K562 (cell line): ENCODE measurements around the gene TXN2. TPM values are rescaled to one million over a fixed set of nuclear protein-coding genes. Genes with fewer than 3 reads are reported as not detected.

Source experiments
- ESRRA ChIP-seq: fragments of 450-650 bp; IDR thresholded peaks from 2 replicates; pipeline ENCODE4 v1.6.1; 2014; ENCODE audit warnings: low read depth, mild to moderate bottlenecking, moderate library complexity, borderline replicate concordance
- FOXA3 ChIP-seq, 2 experiments: fragments of 450-650 bp in 1 of 2; sonication (generic) in 1 of 2; formaldehyde crosslinking; IDR thresholded peaks in 1 of 2; conservative IDR thresholded peaks in 1 of 2; 2 replicates each; pipeline versions ENCODE4 v1.4.0 to v1.8.0; 2020 to 2022; ENCODE audit warnings: mild to moderate bottlenecking in 2 of 2, missing genetic modification reagents in 1 of 2
- MXI1 ChIP-seq: IDR thresholded peaks from 2 replicates; pipeline ENCODE4 v1.6.1; 2011; ENCODE audit warnings: low read depth, mild to moderate bottlenecking, improper control_type of control experiment, low read length
- NCOA1 ChIP-seq: fragments of 450-650 bp; IDR thresholded peaks from 2 replicates; pipeline ENCODE4 v1.6.1; 2016; ENCODE audit warnings: low read depth
- NCOA6 ChIP-seq: fragments of 450-650 bp; IDR thresholded peaks from 2 replicates; pipeline ENCODE4 v1.6.1; 2017; ENCODE audit warnings: mild to moderate bottlenecking
- POLR2B ChIP-seq: fragments of 450-650 bp; IDR thresholded peaks from 2 replicates; pipeline ENCODE4 v1.6.1; 2018; ENCODE audit warnings: low read depth; ENCODE audit not compliant: partially characterized antibody
- PRMT5 ChIP-seq: sonication (generic); formaldehyde crosslinking; IDR thresholded peaks from 2 replicates; pipeline ENCODE4 v1.5.0; 2020; ENCODE audit warnings: missing genetic modification reagents
- RB1 ChIP-seq: fragments of 450-650 bp; IDR thresholded peaks from 2 replicates; pipeline ENCODE4 v1.6.1; 2017; ENCODE audit warnings: low read depth, mild to moderate bottlenecking
- SMAD3 ChIP-seq: fragments of 450-650 bp; formaldehyde crosslinking; conservative IDR thresholded peaks from 2 replicates; pipeline ENCODE4 v1.4.0; 2020; ENCODE audit warnings: mild to moderate bottlenecking
- SOX6 ChIP-seq: fragments of 450-650 bp; IDR thresholded peaks from 2 replicates; pipeline ENCODE4 v1.6.1; 2014; ENCODE audit warnings: mild to moderate bottlenecking
- SP1 ChIP-seq: sonication (generic); formaldehyde crosslinking; IDR thresholded peaks from 2 replicates; pipeline ENCODE4 v1.8.1; 2022; ENCODE audit warnings: mild to moderate bottlenecking, missing genetic modification reagents
- ZNF644 ChIP-seq: fragments of 200-800 bp; sonication (Bioruptor generic); IDR thresholded peaks from 2 replicates; pipeline ENCODE4 v1.6.1; 2016; ENCODE audit warnings: low read depth, missing genetic modification characterization, missing compliant biosample characterization
- polyA plus RNA-seq, 8 experiments: library from polyadenylated mRNA; depleted of rRNA in 4 of 8; stranded (reverse) in 5 of 8; unstranded in 3 of 8; fragments of >200 nt; fragmentation: Nextera tagmentation in 2 of 8; fragmentation: Illumina TruSeq in 1 of 8; extraction: Ambion mirVana in 2 of 8; extraction: Trizol in 1 of 8; gene quantifications; 2 replicates each; pipeline versions ENCODE4 v1.2.1 to v1.2.3, GENCODE V29; 2011 to 2014; ENCODE audit warnings: inconsistent platforms in 1 of 8, missing spikeins in 1 of 8
- total RNA-seq, 7 experiments: library from RNA; depleted of rRNA in 6 of 7; stranded (reverse); fragments of >200 nt in 6 of 7; fragmentation: Illumina TruSeq in 2 of 7; extraction: Trizol in 2 of 7; gene quantifications; 2 replicates each; pipeline versions ENCODE4 v1.2.1 to v1.2.3, GENCODE V29; 2011 to 2021; ENCODE audit warnings: low replicate concordance in 1 of 7
- TF ChIP-seq, protein P1 (sequence below): sonication (generic); formaldehyde crosslinking; IDR thresholded peaks from 2 replicates; pipeline ENCODE4 v1.8.0; 2023; ENCODE audit warnings: mild to moderate bottlenecking, missing genetic modification reagents
- TF ChIP-seq, protein P2 (sequence below), 2 experiments: fragments of 450-650 bp; IDR thresholded peaks; 2 replicates each; pipeline ENCODE4 v1.6.1; 2016
- TF ChIP-seq, protein P3 (sequence below): fragments of 450-650 bp; IDR thresholded peaks from 2 replicates; pipeline ENCODE4 v1.6.1; 2018; ENCODE audit not compliant: partially characterized antibody
- TF ChIP-seq, protein P4 (sequence below): fragments of 250-450 bp; sonication (Bioruptor Pico); IDR thresholded peaks from 2 replicates; pipeline ENCODE4 v1.5.0; 2021
- TF ChIP-seq, protein P5 (sequence below): fragments of 450-650 bp; IDR thresholded peaks from 2 replicates; pipeline ENCODE4 v1.6.1; 2016; ENCODE audit warnings: low read depth, mild to moderate bottlenecking, moderate library complexity

The TXN2 gene
- total and polyA plus RNA-seq, 9 of the 15 experiments (the other 6 are each of a cell fraction or from before 2014, with no cell fraction given), result 48.5 to 399 (median 118) TPM

DNA sequence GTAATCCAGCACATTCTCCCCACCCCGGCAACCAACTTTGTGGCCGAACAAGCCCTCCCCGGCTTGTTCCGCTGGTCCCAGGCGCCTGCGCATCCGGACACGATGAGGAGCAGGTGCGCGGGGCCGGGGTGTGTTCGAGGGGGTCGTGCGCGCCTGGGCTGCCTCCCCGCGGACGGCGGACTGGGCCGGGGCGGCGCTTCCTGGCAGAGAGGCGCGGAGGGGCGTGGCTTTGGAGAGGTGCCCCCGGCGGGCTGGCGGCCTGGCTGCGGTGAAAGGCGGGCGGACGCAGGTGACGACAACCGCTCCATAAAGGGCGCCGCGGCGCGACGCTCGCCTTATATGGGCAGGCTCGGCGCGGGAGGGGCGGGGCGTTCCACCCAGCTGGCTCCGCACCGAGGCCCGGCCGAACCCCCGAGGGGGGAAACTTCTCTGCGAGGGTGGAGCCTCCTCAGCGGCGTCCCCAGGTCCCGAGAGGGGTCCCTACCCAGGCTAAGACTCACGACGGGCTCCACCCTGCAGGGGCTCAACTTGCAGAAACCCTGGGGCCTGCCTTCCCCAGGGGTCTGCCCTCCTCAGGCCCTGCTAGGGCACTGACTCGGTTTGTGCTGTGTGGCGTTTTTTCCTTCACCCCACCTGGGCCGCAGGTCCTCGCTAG is 26.4 kb downstream of the TXN2 start (continued):
- TF ChIP-seq, protein P1, sequence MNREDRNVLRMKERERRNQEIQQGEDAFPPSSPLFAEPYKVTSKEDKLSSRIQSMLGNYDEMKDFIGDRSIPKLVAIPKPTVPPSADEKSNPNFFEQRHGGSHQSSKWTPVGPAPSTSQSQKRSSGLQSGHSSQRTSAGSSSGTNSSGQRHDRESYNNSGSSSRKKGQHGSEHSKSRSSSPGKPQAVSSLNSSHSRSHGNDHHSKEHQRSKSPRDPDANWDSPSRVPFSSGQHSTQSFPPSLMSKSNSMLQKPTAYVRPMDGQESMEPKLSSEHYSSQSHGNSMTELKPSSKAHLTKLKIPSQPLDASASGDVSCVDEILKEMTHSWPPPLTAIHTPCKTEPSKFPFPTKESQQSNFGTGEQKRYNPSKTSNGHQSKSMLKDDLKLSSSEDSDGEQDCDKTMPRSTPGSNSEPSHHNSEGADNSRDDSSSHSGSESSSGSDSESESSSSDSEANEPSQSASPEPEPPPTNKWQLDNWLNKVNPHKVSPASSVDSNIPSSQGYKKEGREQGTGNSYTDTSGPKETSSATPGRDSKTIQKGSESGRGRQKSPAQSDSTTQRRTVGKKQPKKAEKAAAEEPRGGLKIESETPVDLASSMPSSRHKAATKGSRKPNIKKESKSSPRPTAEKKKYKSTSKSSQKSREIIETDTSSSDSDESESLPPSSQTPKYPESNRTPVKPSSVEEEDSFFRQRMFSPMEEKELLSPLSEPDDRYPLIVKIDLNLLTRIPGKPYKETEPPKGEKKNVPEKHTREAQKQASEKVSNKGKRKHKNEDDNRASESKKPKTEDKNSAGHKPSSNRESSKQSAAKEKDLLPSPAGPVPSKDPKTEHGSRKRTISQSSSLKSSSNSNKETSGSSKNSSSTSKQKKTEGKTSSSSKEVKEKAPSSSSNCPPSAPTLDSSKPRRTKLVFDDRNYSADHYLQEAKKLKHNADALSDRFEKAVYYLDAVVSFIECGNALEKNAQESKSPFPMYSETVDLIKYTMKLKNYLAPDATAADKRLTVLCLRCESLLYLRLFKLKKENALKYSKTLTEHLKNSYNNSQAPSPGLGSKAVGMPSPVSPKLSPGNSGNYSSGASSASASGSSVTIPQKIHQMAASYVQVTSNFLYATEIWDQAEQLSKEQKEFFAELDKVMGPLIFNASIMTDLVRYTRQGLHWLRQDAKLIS (CRISPR knock-in tag), result 0 out of 2 replicates have a peak, but pooled peaks have one; percentile 73
- TF ChIP-seq, protein P2, sequence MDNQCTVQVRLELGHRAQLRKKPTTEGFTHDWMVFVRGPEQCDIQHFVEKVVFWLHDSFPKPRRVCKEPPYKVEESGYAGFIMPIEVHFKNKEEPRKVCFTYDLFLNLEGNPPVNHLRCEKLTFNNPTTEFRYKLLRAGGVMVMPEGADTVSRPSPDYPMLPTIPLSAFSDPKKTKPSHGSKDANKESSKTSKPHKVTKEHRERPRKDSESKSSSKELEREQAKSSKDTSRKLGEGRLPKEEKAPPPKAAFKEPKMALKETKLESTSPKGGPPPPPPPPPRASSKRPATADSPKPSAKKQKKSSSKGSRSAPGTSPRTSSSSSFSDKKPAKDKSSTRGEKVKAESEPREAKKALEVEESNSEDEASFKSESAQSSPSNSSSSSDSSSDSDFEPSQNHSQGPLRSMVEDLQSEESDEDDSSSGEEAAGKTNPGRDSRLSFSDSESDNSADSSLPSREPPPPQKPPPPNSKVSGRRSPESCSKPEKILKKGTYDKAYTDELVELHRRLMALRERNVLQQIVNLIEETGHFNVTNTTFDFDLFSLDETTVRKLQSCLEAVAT (IDR thresholded peaks at IDR 0.05), result peak in 1 of 2 experiments; percentile 74; a peak in 1 of 4 replicates
- TF ChIP-seq RB1 (peak; percentile 84), POLR2B (peak; percentile 63), SOX6 (no peak; the same call in none of the 2 replicates), ESRRA (peak; percentile 86; the same call in 1 of the 2 replicates), PRMT5 (CRISPR knock-in tag) (no peak), MXI1 (no peak), ZNF644 (tag) (peak; percentile 48; the same call in 1 of the 2 replicates), SP1 (CRISPR knock-in tag) (peak; percentile 90), FOXA3 (CRISPR knock-in tag; conservative IDR thresholded peaks at IDR 0.05 in 1 of 2, IDR thresholded peaks at IDR 0.05 in 1 of 2) (peak in 1 of 2 experiments; percentile 45; a peak in 1 of 4 replicates), NCOA6 (no peak), NCOA1 (no peak), SMAD3 (no peak)
- TF ChIP-seq, protein P3, sequence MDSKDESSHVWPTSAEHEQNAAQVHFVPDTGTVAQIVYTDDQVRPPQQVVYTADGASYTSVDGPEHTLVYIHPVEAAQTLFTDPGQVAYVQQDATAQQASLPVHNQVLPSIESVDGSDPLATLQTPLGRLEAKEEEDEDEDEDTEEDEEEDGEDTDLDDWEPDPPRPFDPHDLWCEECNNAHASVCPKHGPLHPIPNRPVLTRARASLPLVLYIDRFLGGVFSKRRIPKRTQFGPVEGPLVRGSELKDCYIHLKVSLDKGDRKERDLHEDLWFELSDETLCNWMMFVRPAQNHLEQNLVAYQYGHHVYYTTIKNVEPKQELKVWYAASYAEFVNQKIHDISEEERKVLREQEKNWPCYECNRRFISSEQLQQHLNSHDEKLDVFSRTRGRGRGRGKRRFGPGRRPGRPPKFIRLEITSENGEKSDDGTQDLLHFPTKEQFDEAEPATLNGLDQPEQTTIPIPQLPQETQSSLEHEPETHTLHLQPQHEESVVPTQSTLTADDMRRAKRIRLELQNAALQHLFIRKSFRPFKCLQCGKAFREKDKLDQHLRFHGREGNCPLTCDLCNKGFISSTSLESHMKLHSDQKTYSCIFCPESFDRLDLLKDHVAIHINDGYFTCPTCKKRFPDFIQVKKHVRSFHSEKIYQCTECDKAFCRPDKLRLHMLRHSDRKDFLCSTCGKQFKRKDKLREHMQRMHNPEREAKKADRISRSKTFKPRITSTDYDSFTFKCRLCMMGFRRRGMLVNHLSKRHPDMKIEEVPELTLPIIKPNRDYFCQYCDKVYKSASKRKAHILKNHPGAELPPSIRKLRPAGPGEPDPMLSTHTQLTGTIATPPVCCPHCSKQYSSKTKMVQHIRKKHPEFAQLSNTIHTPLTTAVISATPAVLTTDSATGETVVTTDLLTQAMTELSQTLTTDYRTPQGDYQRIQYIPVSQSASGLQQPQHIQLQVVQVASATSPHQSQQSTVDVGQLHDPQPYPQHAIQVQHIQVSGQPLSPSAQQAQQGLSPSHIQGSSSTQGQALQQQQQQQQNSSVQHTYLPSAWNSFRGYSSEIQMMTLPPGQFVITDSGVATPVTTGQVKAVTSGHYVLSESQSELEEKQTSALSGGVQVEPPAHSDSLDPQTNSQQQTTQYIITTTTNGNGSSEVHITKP, result peak; percentile 36
- TF ChIP-seq, protein P4, sequence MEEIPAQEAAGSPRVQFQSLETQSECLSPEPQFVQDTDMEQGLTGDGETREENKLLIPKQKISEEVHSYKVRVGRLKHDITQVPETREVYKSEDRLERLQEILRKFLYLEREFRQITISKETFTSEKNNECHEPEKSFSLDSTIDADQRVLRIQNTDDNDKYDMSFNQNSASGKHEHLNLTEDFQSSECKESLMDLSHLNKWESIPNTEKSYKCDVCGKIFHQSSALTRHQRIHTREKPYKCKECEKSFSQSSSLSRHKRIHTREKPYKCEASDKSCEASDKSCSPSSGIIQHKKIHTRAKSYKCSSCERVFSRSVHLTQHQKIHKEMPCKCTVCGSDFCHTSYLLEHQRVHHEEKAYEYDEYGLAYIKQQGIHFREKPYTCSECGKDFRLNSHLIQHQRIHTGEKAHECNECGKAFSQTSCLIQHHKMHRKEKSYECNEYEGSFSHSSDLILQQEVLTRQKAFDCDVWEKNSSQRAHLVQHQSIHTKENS (CRISPR knock-in tag), result no peak
- TF ChIP-seq, protein P5, sequence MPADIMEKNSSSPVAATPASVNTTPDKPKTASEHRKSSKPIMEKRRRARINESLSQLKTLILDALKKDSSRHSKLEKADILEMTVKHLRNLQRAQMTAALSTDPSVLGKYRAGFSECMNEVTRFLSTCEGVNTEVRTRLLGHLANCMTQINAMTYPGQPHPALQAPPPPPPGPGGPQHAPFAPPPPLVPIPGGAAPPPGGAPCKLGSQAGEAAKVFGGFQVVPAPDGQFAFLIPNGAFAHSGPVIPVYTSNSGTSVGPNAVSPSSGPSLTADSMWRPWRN, result no peak
